Left ventricle myocardium inferior (tissue), 1 donor: Measurements from ENCODE around the gene MON1B. TPM values are rescaled to one million over a fixed set of nuclear protein-coding genes. Genes with fewer than 3 reads are reported as not detected.

Source experiments
- DNase-seq: peaks from one replicate; pipeline ENCODE4 v3.0.0-alpha.2; 2020
- H3K27ac ChIP-seq: fragments of 200-600 bp; replicated peaks from 2 replicates; pipeline ENCODE4 v1.8.0; 2021
- H3K27me3 ChIP-seq: fragments of 200-600 bp; 2 replicates; pipeline ENCODE4 v1.8.0; 2021; ENCODE audit warnings: low read depth
- H3K36me3 ChIP-seq: fragments of 200-600 bp; 2 replicates; pipeline ENCODE4 v1.8.0; 2021
- H3K4me1 ChIP-seq: fragments of 200-600 bp; 2 replicates; pipeline ENCODE4 v1.8.0; 2021
- H3K4me3 ChIP-seq: fragments of 200-600 bp; 2 replicates; pipeline ENCODE4 v1.8.0; 2021; ENCODE audit warnings: mild to moderate bottlenecking, moderate library complexity
- H3K9me3 ChIP-seq: fragments of 200-600 bp; replicated peaks from 2 replicates; pipeline ENCODE4 v1.8.0; 2021
- CTCF ChIP-seq: fragments of 200-600 bp; IDR thresholded peaks from 2 replicates; pipeline ENCODE4 v1.8.0; 2021; ENCODE audit warnings: antibody characterized with exemption, mild to moderate bottlenecking, borderline replicate concordance
- intact Hi-C: fragments of 100-400 bp; cut with micrococcal nuclease; formaldehyde crosslinking; loops from one replicate; pipeline ENCODE4 v1.11.0; 2022
- total RNA-seq: library from RNA; stranded (reverse); fragmentation: NEBNext Ultra II Directional; extraction: Animal tissue kit (Norgen Biotek cat#: 25700); gene quantifications from one replicate; pipeline ENCODE4 v1.2.1, GENCODE V29; 2021
- donor health status: DM: no; HTN: yes; CAD: no; lungs with severe emphysema.

The MON1B gene
- total RNA-seq, 1 donor from 2014 or later, result 16.8 TPM

- Histone ChIP-seq H3K4me1 (no peaks in the 10 kb centered on the region), H3K27me3 (peaks cover 2% of the 10 kb centered on the region), H3K4me3 (no peak overlapping the region), H3K36me3 (no peaks in the 10 kb centered on the region), H3K27ac (no peak overlapping the region), H3K9me3 (no peaks in the 10 kb centered on the region)
- intact Hi-C loops, result no loop called here
- no peak for TF ChIP-seq CTCF
- no peak for DNase-seq
Measured at GRCh38 chr16:77206533-77206932, 15.5 kb downstream of the MON1B start.

- intact Hi-C loops, result no loop called here
- H3K4me1 ChIP-seq, result peaks cover 3% of the 10 kb centered on the region
- TF ChIP-seq CTCF, result no peak
- no peak for DNase-seq
- H3K4me3 ChIP-seq, result no peak overlapping the region
- H3K27ac ChIP-seq, result no peak overlapping the region
- no peaks in the 10 kb centered on the region for H3K36me3 ChIP-seq
- H3K27me3 ChIP-seq, result peaks cover 7% of the 10 kb centered on the region
- no peaks in the 10 kb centered on the region for H3K9me3 ChIP-seq
Measured at GRCh38 chr16:77207030-77207429, 16.0 kb downstream of the MON1B start.

- peaks cover 21% of the 10 kb centered on the region for H3K27me3 ChIP-seq
- H3K4me1 ChIP-seq, result peaks cover 17% of the 10 kb centered on the region
- no peak overlapping the region for H3K27ac ChIP-seq
- H3K36me3 ChIP-seq, result no peaks in the 10 kb centered on the region
- no peak for TF ChIP-seq CTCF
- H3K4me3 ChIP-seq, result no peak overlapping the region
- H3K9me3 ChIP-seq, result no peaks in the 10 kb centered on the region
- intact Hi-C loops, result no loop called here
- DNase-seq, result no peak
Measured at GRCh38 chr16:77208382-77208781, 17.4 kb downstream of the MON1B start.

- H3K4me1 ChIP-seq, result peaks cover 22% of the 10 kb centered on the region
- no peaks in the 10 kb centered on the region for H3K9me3 ChIP-seq
- no peak for TF ChIP-seq CTCF
- intact Hi-C loops, result no loop called here
- peak overlapping the region; percentile 77 for H3K4me3 ChIP-seq
- H3K27me3 ChIP-seq, result peaks cover 23% of the 10 kb centered on the region
- no peaks in the 10 kb centered on the region for H3K36me3 ChIP-seq
- DNase-seq, result peak; percentile 38
- H3K27ac ChIP-seq, result peak overlapping the region; percentile 69
Measured at GRCh38 chr16:77211880-77212740, 21.1 kb downstream of the MON1B start.

GRCh38 chr16:77212741-77213541, 22.0 kb downstream of the MON1B start:
- Histone ChIP-seq H3K4me3 (peak overlapping the region; percentile 77), H3K36me3 (no peaks in the 10 kb centered on the region), H3K4me1 (peaks cover 22% of the 10 kb centered on the region), H3K9me3 (no peaks in the 10 kb centered on the region), H3K27ac (peak overlapping the region; percentile 69), H3K27me3 (peaks cover 23% of the 10 kb centered on the region)
- no peak for TF ChIP-seq CTCF
- peak; percentile 57 for DNase-seq
- intact Hi-C loops, result no loop called here
